H1 (cell line): ENCODE results near the gene IP6K1. TPM values are rescaled to one million over a fixed set of nuclear protein-coding genes. Genes with fewer than 3 reads are reported as not detected.
"Not testable (repeated sequence)": the region's sequence is repeated elsewhere in the genome, so short reads cannot be mapped to it uniquely, and the experiment has no call there.

Source experiments
- CTCF ChIA-PET: fragments of 300-600 bp; sonication (Branson Sonifier 250); formaldehyde crosslinking; loops from one replicate; lab custom pipeline; 2021; ENCODE audit not compliant: partially characterized antibody; lab: Charles Lee
- POLR2A ChIA-PET: fragments of 300-600 bp; sonication (Branson Sonifier 250); formaldehyde crosslinking; loops from one replicate; lab custom pipeline; 2021; ENCODE audit warnings: inconsistent platforms; ENCODE audit not compliant: partially characterized antibody; lab: Charles Lee
- DNase-seq, 2 experiments: peaks; one replicate each; pipeline versions ENCODE4 v3.0.0 to v3.0.0-alpha.2; 2010 to 2022; ENCODE audit warnings: low spot score in 2 of 2, low read depth in 1 of 2, mixed read lengths in 1 of 2
- FAIRE-seq: peaks from 2 replicates; lab custom pipeline; 2011; peaks lifted over from hg19 to GRCh38; lab: Jason Lieb, UNC
- H2AFZ ChIP-seq: 2 replicates; pipeline ENCODE4 v1.8.1; 2012; ENCODE audit warnings: low read length, inconsistent platforms
- H2AK5ac ChIP-seq: 2 replicates; pipeline ENCODE4 v1.6.1; 2013; ENCODE audit warnings: low read depth, low read length
- H2BK120ac ChIP-seq: replicated peaks from 2 replicates; pipeline ENCODE3; 2013; ENCODE audit warnings: low read depth, low read length, inconsistent platforms
- H2BK12ac ChIP-seq: 2 replicates; pipeline ENCODE4 v1.6.1; 2013; ENCODE audit warnings: low read depth, low read length
- H2BK15ac ChIP-seq: 2 replicates; pipeline ENCODE4 v1.6.1; 2013; ENCODE audit warnings: low read length
- H2BK20ac ChIP-seq: 2 replicates; pipeline ENCODE4 v1.6.1; 2013; ENCODE audit warnings: low read length
- H2BK5ac ChIP-seq: 2 replicates; pipeline ENCODE4 v1.6.1; 2013; ENCODE audit warnings: low read depth, low read length
- H3K14ac ChIP-seq: 2 replicates; pipeline ENCODE4 v1.6.1; 2013; ENCODE audit warnings: inconsistent platforms; ENCODE audit not compliant: insufficient read length
- H3K18ac ChIP-seq: 2 replicates; pipeline ENCODE4 v1.6.1; 2013; ENCODE audit warnings: low read length; ENCODE audit errors: extremely low read depth
- H3K23ac ChIP-seq: 2 replicates; pipeline ENCODE4 v1.6.1; 2013; ENCODE audit warnings: inconsistent platforms; ENCODE audit not compliant: insufficient read length
- H3K23me2 ChIP-seq: 2 replicates; pipeline ENCODE4 v1.6.1; 2013; ENCODE audit warnings: low read depth, low read length
- H3K27ac ChIP-seq: 2 replicates; pipeline ENCODE4 v1.6.1; 2011; ENCODE audit warnings: low read depth, low read length, inconsistent platforms
- H3K27me3 ChIP-seq, 4 experiments: replicated peaks in 1 of 4; 1 replicate in 1 of 4; 2 replicates in 3 of 4; pipeline versions ENCODE4 v1.6.1 to v1.8.1; 2011 to 2013; ENCODE audit warnings: low read length in 3 of 4, mild to moderate bottlenecking in 3 of 4, inconsistent platforms in 2 of 4, mixed read lengths in 2 of 4, moderate library complexity in 1 of 4; ENCODE audit not compliant: control insufficient read depth in 3 of 4, insufficient read depth in 3 of 4; ENCODE audit errors: extremely low read depth in 1 of 4
- H3K36me3 ChIP-seq, 4 experiments: 2 replicates each; pipeline versions ENCODE4 v1.6.1 to v1.8.1; 2011 to 2013; ENCODE audit warnings: mild to moderate bottlenecking in 4 of 4, low read length in 3 of 4, moderate library complexity in 2 of 4, control low read depth in 1 of 4, inconsistent platforms in 1 of 4; ENCODE audit not compliant: insufficient read depth in 4 of 4, control insufficient read depth in 2 of 4
- H3K4ac ChIP-seq: replicated peaks from 2 replicates; pipeline ENCODE3; 2013; ENCODE audit warnings: low read length, low read depth, mixed read lengths, inconsistent platforms; ENCODE audit not compliant: insufficient read length
- H3K4me1 ChIP-seq, 4 experiments: replicated peaks in 1 of 4; 1 replicate in 1 of 4; 2 replicates in 3 of 4; pipeline versions ENCODE4 v1.6.1 to v1.8.1; 2011 to 2013; ENCODE audit warnings: low read length in 3 of 4, inconsistent platforms in 2 of 4, mixed read lengths in 1 of 4; ENCODE audit not compliant: insufficient read depth in 4 of 4, control insufficient read depth in 3 of 4
- H3K4me2 ChIP-seq, 2 experiments: 2 replicates each; pipeline versions ENCODE4 v1.6.1 to v1.8.1; 2011 to 2013; ENCODE audit warnings: low read depth in 2 of 2, low read length in 2 of 2, control low read depth in 1 of 2, inconsistent platforms in 1 of 2, mild to moderate bottlenecking in 1 of 2; ENCODE audit not compliant: insufficient read depth in 1 of 2
- H3K4me3 ChIP-seq, 4 experiments: fragments of 200-600, 300-600 bp in 1 of 4; sonication (generic), shearing (Covaris generic), sonication (Bioruptor Twin) in 1 of 4; 2 replicates each; pipeline versions ENCODE4 v1.5.1 to v1.8.1; 2011 to 2016; ENCODE audit warnings: low read length in 4 of 4, low read depth in 3 of 4, control low read depth in 2 of 4, inconsistent platforms in 2 of 4, mild to moderate bottlenecking in 2 of 4, mixed read lengths in 1 of 4, moderate library complexity in 1 of 4; ENCODE audit not compliant: insufficient read depth in 2 of 4; ENCODE audit errors: extremely low read depth in 1 of 4
- H3K56ac ChIP-seq: replicated peaks from 2 replicates; pipeline ENCODE3; 2013; ENCODE audit warnings: low read depth, mild to moderate bottlenecking, mixed read lengths, low read length, inconsistent platforms; ENCODE audit not compliant: insufficient read length
- H3K79me1 ChIP-seq: 2 replicates; pipeline ENCODE4 v1.6.1; 2013; ENCODE audit warnings: low read depth, low read length, control low read depth
- H3K79me2 ChIP-seq, 2 experiments: 2 replicates each; pipeline versions ENCODE4 v1.6.1 to v1.8.1; 2012 to 2013; ENCODE audit warnings: low read length in 2 of 2, mild to moderate bottlenecking in 2 of 2, inconsistent platforms in 1 of 2; ENCODE audit not compliant: insufficient read depth in 2 of 2, control insufficient read depth in 1 of 2
- H3K9ac ChIP-seq, 4 experiments: replicated peaks in 1 of 4; 1 replicate in 1 of 4; 2 replicates in 3 of 4; pipeline versions ENCODE4 v1.6.1 to v1.8.1; 2011 to 2013; ENCODE audit warnings: low read depth in 3 of 4, low read length in 3 of 4, control low read depth in 2 of 4, mild to moderate bottlenecking in 2 of 4, moderate library complexity in 2 of 4, inconsistent platforms in 1 of 4; ENCODE audit errors: extremely low read depth in 1 of 4
- H3K9me3 ChIP-seq, 2 experiments: 2 replicates each; pipeline versions ENCODE4 v1.6.1 to v1.8.1; 2012 to 2013; ENCODE audit warnings: mild to moderate bottlenecking in 2 of 2, moderate library complexity in 2 of 2, control low read depth in 1 of 2, inconsistent platforms in 1 of 2, low read depth in 1 of 2, low read length in 1 of 2, mixed read lengths in 1 of 2; ENCODE audit not compliant: insufficient read depth in 2 of 2
- H4K20me1 ChIP-seq, 2 experiments: replicated peaks in 1 of 2; 2 replicates each; pipeline versions ENCODE3 to v1.8.1; 2011 to 2013; ENCODE audit warnings: inconsistent platforms in 2 of 2, low read length in 2 of 2, mild to moderate bottlenecking in 1 of 2; ENCODE audit not compliant: insufficient read depth in 2 of 2, control insufficient read depth in 1 of 2
- H4K5ac ChIP-seq: 2 replicates; pipeline ENCODE4 v1.6.1; 2013; ENCODE audit warnings: low read length, low read depth, mixed read lengths, inconsistent platforms; ENCODE audit not compliant: insufficient read length
- H4K8ac ChIP-seq: 2 replicates; pipeline ENCODE4 v1.8.0; 2013; ENCODE audit warnings: mild to moderate bottlenecking, moderate library complexity, low read length, inconsistent platforms; ENCODE audit not compliant: insufficient read depth; ENCODE audit errors: extremely low read depth
- H4K91ac ChIP-seq: replicated peaks from 2 replicates; pipeline ENCODE3; 2013; ENCODE audit warnings: low read length, mixed read lengths, inconsistent platforms; ENCODE audit not compliant: insufficient read length
- JUN ChIP-seq: IDR thresholded peaks from 2 replicates; pipeline ENCODE4 v1.6.1; 2011; ENCODE audit warnings: low read depth, mild to moderate bottlenecking, improper control_type of control experiment, low read length
- MAX ChIP-seq: IDR thresholded peaks from 2 replicates; pipeline ENCODE4 v1.6.1; 2012; ENCODE audit warnings: inconsistent platforms
- SRF ChIP-seq: IDR thresholded peaks from 2 replicates; pipeline ENCODE4 v1.6.1; 2011; ENCODE audit warnings: mild to moderate bottlenecking, low read depth, low read length, moderate library complexity
- WGBS, 2 experiments: shearing (Covaris generic) in 1 of 2; methylation state at CpG; one replicate each; pipeline versions ENCODE4 v1.1.6 to v1.1.7; 2013 to 2015; ENCODE audit warnings: low lambda C conversion rate in 2 of 2, mixed read lengths in 2 of 2, inconsistent platforms in 1 of 2, low coverage in 1 of 2, missing lambda C conversion rate in 1 of 2; ENCODE audit not compliant: insufficient replicate concordance in 2 of 2, insufficient coverage in 1 of 2, insufficient read length in 1 of 2; ENCODE audit errors: extremely low coverage in 1 of 2, missing lambda C conversion rate in 1 of 2; 5-methylcytosine and 5-hydroxymethylcytosine counted together
- polyA plus RNA-seq, 7 experiments: library from polyadenylated mRNA; depleted of rRNA in 3 of 7; stranded (reverse) in 5 of 7; unstranded in 2 of 7; fragments of >200 nt in 5 of 7; fragments of 200-250 nt in 2 of 7; gene quantifications; 1 replicate in 5 of 7; 2 replicates in 1 of 7; 4 replicates in 1 of 7; pipeline versions ENCODE4 v1.2.1 to v1.2.3, GENCODE V29; 2011 to 2013; ENCODE audit warnings: missing spikeins in 2 of 7, mixed read lengths in 2 of 7
- total RNA-seq: library from RNA; stranded (reverse); fragmentation: NEBNext Ultra II Directional; extraction: Animal tissue kit (Norgen Biotek cat#: 25700); gene quantifications from 2 replicates; pipeline ENCODE4 v1.2.1, GENCODE V29; 2021

Gene IP6K1
- total and polyA plus RNA-seq, 2 of the 8 experiments (the other 6 are each of a cell fraction or from before 2014, with no cell fraction given) = 31.5 to 35.2 TPM

- TF ChIP-seq MAX (no peak), SRF (no peak), JUN (no peak)
Measured at GRCh38 chr3:49826016-49826415, 39.7 kb upstream of the IP6K1 start (continued).

- not testable (repeated sequence) for H3K18ac ChIP-seq, H4K5ac ChIP-seq, H3K9ac ChIP-seq, H3K36me3 ChIP-seq, H3K27ac ChIP-seq, H2BK120ac ChIP-seq, H2AFZ ChIP-seq, H3K79me2 ChIP-seq, H4K20me1 ChIP-seq, H2BK20ac ChIP-seq, H3K27me3 ChIP-seq, H3K4me2 ChIP-seq, H3K4me3 ChIP-seq, DNase-seq, H3K14ac ChIP-seq, H2AK5ac ChIP-seq, H3K4ac ChIP-seq, H4K91ac ChIP-seq, H4K8ac ChIP-seq, H2BK15ac ChIP-seq, H2BK12ac ChIP-seq, H3K56ac ChIP-seq, H3K23ac ChIP-seq, FAIRE-seq, H3K9me3 ChIP-seq, H3K23me2 ChIP-seq, H3K79me1 ChIP-seq, H2BK5ac ChIP-seq, H3K4me1 ChIP-seq
- ChIA-PET POLR2A (interaction anchor here (1.0 to 1.4 kb wide), 3 partner anchors 18 to 45 kb away, joined by 4 to 5 read pairs (median 4); no protein-coding TSS in a partner anchor), CTCF (interaction anchor here (0.8 to 1.2 kb wide), 5 partner anchors 14 to 56 kb away, joined by 3 to 5 read pairs (median 3); no protein-coding TSS in a partner anchor)
- 80% methylated on average over 1 of the region's 3 CpGs; no CpG with 5 or more reads in 1 of the 2 experiments for WGBS, 2 experiments
Measured at GRCh38 chr3:49823131-49823530, 36.8 kb upstream of the IP6K1 start.
